ENCODE measurements around the gene TGFBR2. TPM values are rescaled to one million over a fixed set of nuclear protein-coding genes. Genes with fewer than 3 reads are reported as not detected.
A peak's percentile ranks its signal among the peaks of the same experiment; 100 is the strongest.
"Not testable (repeated sequence)": the region's sequence is repeated elsewhere in the genome, so short reads cannot be mapped to it uniquely, and the experiment has no call there.

The TGFBR2 gene
- total RNA-seq, 1 experiment from 2014 or later: 0.81 TPM

DNA sequence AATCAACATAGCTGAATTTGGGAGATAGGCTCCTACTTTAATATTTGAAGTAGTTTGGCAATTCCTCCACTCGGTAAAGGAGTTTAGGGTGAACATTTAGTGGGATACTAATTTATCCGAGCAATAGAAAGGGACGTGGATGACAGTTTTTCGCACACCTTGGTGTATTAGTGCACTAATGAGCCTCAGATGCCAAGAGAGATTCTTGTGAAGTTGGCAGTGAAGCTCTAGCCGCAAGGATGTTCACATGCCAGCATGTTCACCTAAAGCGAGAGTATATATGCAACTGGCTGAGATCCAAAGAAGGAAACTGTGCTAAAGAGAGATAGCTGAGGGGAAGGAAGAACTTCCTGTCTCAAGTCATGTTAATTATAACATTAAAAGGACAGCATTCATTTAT lies 58.5 kb downstream of the TGFBR2 start:
- in situ Hi-C loops (cut with HindIII; ENCODE audit: low sequenced_read_pairs): no loop called here
- no peak for DNase-seq (ENCODE audit: low spot score)

DNA sequence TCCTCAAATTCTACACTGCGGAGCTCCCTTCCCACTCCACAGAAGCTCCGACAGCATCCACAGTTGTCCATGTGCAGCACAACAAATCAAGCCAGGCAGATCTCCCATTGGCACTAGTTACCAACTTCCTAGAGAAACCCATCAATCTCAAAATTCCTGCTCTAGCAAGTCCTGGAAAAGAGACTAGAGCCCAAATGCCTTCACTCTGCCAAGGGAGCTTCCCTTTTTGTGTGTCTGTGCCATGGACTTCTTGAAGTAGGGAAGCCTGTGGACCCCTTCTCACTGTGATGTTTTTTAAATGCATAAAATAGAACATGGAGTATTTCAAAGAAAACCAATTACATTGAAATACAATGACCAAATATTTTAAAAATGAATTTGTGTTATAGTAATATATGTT lies 59.1 kb downstream of the TGFBR2 start:
- DNase-seq (ENCODE audit: low spot score): no peak
- in situ Hi-C loops (cut with HindIII; ENCODE audit: low sequenced_read_pairs): no loop called here

DNA sequence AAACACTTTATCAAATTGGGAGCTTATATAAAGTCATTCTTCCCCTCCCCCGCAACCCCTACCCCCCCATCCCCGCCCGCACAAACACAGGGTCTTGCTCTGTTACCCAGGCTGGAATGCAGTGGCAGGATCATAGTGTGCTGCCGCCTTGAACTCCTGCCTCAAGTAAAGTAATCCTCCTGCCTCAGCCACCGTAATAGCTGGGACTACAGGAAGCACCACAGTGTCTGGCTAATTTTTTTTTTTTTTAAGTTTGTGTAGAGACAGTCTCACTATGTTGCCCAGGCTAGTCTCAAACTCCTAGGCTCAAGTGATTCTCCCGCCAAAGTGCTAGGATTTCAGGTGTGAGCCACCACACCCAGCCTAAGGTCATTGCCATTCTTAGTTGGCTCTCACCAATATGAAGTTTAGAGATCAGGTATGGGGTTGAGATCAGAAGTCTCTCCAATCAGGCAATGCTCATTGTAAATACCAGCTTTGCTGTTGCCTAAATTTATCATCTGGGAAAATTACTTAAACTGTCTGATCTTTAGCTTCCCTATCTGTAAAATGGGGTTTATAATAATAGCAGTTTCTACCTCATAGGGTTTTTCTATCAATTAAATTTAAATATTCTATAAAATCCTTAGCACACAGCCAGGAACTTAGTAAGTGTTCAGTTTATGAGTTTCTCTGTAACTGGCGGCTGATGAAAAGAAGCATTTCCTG lies 60.3 kb downstream of the TGFBR2 start:
- DNase-seq (ENCODE audit: low spot score): no peak
- in situ Hi-C loops (cut with HindIII; ENCODE audit: low sequenced_read_pairs): no loop called here

DNA sequence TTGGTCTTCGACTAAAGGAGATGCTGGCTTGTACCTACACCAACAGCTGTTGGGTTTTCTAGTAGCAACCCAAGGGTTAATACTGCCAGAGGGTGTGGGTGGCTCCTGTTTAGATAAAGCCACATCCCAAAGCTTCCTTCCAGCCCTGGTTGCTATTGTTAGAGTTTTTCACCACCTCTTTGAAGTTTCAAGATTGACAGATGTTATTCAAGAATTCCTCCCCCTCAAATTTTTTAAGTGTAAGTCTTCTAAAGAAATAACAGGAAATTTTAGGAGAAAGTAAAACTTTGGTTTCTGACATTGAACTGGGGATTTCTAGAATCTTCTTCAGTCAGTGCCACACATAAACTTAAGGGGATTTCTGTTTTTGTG lies 60.9 kb downstream of the TGFBR2 start:
- DNase-seq (ENCODE audit: low spot score): no peak
- in situ Hi-C loops (cut with HindIII; ENCODE audit: low sequenced_read_pairs): no loop called here

DNA sequence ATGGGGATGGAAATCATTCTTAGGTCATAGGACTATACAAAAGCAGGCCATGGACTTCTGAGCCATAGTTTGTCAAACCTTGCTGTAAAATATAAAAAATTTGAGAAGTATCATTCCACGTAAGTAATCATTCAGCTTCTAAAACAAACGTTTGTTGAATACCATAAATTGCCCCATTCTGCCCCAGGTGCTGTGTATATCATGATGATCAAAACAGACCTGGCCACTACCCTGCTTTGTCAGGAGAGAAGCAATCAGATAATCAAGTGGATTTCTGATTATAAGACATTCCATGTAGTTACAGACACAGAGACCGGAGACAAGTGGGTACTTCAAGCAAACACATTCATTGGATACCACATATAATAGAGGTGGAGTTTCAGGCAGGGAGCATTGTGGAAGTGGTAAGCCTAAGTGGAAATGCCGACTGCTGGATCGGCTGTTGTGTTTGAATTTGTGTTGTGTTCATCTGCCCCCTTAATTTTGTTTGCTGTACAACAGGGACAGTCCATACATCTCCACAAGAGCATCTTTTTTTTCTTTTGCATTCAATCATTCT lies 61.7 kb downstream of the TGFBR2 start:
- in situ Hi-C loops (cut with HindIII; ENCODE audit: low sequenced_read_pairs): no loop called here
- DNase-seq (ENCODE audit: low spot score): no peak

DNA sequence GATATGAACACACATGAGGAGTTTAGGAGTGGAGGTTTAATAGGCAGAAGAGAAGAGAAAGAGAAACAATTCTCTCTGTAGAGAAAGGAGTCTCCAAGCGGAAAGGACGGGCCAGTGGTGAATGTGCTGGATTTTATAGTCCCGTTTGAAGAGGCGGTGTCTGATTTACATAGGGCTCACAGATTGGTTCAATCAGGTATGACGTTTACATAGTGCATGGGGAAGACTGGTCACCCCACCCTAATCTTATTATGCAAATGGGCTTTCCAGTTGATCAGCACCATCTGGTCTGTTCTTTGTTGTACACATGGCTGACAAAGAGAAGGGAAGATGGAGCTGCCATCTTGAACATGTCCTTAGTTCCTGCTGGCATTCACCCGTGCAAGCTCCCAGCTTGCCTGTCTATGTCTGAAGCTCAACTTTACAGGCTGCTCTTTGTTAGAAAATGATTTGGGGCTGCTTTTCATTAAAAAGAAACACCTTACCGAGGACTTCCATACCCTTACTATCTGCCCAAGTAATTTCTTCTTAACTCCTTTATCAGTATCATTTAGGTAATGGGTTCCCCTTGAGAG lies 63.0 kb downstream of the TGFBR2 start:
- DNase-seq (ENCODE audit: low spot score); in situ Hi-C loops (cut with HindIII; ENCODE audit: low sequenced_read_pairs): not testable (repeated sequence)

DNA sequence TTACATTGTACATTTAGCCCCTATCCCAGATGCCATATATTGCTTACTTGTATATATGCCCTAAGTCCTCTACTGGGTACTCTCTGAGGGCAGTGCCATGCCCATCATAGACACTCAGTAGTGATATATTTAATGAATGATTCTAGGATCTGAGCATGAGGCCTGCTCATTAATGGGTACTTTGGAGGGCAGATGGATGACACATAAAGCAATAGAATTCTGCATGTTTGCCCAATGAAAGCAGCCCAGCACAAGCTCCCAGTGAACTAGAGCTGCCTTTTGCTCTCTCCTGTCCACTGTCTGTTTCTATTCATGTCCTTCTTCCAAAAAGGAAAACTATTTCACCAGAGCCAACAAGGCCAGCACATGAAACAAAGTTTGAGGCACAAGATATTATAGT lies 63.9 kb downstream of the TGFBR2 start:
- in situ Hi-C loops (cut with HindIII; ENCODE audit: low sequenced_read_pairs): no loop called here
- no peak for DNase-seq (ENCODE audit: low spot score)

DNA sequence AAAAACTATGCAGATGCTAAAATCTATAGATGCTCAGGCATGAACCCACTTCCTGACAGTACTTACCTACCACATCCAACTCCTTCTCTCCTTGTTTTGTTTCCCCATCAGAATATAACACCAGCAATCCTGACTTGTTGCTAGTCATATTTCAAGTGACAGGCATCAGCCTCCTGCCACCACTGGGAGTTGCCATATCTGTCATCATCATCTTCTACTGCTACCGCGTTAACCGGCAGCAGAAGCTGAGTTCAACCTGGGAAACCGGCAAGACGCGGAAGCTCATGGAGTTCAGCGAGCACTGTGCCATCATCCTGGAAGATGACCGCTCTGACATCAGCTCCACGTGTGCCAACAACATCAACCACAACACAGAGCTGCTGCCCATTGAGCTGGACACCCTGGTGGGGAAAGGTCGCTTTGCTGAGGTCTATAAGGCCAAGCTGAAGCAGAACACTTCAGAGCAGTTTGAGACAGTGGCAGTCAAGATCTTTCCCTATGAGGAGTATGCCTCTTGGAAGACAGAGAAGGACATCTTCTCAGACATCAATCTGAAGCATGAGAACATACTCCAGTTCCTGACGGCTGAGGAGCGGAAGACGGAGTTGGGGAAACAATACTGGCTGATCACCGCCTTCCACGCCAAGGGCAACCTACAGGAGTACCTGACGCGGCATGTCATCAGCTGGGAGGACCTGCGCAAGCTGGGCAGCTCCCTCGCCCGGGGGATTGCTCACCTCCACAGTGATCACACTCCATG lies 65.3 kb downstream of the TGFBR2 start:
- in situ Hi-C loops (cut with HindIII; ENCODE audit: low sequenced_read_pairs): no loop called here
- DNase-seq (ENCODE audit: low spot score): no peak

DNA sequence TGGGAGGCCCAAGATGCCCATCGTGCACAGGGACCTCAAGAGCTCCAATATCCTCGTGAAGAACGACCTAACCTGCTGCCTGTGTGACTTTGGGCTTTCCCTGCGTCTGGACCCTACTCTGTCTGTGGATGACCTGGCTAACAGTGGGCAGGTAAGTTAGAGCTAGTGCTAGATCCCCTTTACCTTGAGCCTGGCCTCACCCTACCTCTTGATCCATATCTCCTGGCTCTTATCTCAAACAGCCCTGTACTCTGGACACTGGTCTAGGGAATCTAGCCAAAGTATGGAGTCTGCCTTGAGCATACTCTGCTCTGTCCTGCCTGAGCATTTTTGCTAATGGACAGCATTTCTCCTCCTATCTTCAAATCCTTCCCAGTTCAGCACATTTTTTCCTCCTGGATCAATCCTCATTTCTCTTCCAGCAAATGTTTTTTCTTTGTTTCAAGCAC lies 65.9 kb downstream of the TGFBR2 start:
- DNase-seq (ENCODE audit: low spot score): no peak
- in situ Hi-C loops (cut with HindIII; ENCODE audit: low sequenced_read_pairs): no loop called here

DNA sequence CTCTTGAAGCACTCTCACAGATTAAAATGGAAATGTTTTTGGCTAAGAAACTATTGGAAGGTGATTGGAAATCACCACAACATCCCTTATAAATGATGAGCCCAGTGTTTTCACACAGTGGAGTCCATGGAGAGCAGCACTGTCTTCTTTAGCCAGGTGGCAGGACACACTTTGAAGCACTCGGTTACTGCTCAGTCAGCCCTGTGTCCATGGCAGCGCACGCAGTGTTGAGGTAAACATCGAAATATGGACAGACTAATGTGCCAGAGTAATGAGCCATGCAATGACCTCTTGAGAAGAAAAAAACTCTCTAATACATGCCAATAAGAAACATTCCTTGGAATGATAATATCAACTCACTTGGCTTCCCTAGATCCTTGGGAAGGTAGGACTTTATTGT lies 66.6 kb downstream of the TGFBR2 start:
- DNase-seq (ENCODE audit: low spot score): no peak
- in situ Hi-C loops (cut with HindIII; ENCODE audit: low sequenced_read_pairs): no loop called here

DNA sequence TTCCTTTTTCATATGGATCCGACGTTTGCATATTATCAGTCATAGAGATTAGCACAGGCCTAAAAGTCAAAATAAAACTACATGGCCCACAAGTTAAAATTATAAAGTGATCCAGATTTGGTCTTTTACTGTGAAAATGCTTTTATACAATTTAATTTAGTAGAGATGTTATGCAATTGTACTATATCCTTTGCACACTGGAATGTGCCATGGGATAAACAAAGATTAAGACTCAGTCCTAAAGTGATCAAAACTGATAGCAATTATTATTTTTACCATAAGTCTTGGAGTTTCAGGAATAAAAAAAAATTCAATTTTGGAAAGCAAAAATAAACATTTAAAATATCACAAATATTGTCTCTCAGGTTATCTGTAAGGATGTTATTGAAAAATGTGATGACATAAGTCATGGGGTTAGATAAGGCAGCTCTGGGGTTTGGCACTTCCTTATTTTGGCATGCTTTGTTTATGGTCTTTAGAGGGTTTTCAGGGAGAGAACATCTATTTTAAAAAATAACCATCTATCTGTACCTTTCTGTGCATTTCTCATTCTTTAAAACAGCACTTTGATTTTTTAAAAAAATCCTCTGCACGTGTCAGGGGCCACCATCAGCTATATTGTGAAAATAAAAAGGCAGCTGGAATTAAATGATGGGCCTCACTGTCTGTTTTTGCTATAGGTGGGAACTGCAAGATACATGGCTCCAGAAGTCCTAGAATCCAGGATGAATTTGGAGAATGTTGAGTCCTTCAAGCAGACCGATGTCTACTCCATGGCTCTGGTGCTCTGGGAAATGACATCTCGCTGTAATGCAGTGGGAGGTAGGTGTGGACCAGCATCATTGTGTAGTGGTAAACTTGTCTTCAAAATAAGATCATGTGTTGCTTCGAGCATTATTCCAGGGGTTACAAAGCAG lies 67.3 kb downstream of the TGFBR2 start:
- no peak for DNase-seq (ENCODE audit: low spot score)
- in situ Hi-C loops (cut with HindIII; ENCODE audit: low sequenced_read_pairs): no loop called here

DNA sequence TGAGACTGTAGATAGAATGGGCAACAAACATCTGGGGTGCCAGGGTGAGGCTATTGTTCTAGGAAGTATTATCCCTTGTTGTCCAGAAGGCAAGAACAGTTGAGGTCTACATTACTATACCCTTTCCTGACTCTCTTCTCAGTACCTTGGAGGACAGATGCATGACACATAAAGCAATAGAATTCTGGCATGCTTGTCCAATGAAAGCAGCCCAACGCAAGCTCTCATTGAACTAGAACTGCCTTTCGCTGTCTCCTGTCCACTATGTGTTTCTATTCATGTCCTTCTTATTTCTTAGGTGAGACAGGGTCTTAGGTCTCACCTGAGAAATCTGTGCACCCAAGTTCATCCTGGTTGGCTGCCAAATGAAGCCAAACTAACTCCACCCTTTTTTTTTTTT lies 68.6 kb downstream of the TGFBR2 start:
- no peak for DNase-seq (ENCODE audit: low spot score)
- in situ Hi-C loops (cut with HindIII; ENCODE audit: low sequenced_read_pairs): no loop called here

DNA sequence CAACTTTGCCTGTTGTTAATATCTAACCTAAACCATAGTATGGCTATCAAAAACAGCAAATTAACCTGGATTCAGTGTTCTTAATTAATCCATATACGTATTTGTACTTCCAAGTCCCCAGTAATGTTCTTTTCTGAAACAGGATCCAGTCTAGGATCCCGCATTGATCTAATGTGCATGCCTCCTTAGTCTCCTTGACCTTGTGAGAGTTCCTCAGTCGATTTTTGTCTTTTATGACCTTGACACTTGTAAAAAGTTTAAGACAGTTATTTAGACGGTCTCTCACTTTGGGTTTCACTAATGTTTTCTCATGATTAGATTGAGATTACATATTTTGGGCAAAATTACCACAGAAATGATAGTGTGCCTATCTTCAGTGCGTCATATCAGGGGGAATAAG lies 69.4 kb downstream of the TGFBR2 start:
- no peak for DNase-seq (ENCODE audit: low spot score)
- in situ Hi-C loops (cut with HindIII; ENCODE audit: low sequenced_read_pairs): no loop called here

DNA sequence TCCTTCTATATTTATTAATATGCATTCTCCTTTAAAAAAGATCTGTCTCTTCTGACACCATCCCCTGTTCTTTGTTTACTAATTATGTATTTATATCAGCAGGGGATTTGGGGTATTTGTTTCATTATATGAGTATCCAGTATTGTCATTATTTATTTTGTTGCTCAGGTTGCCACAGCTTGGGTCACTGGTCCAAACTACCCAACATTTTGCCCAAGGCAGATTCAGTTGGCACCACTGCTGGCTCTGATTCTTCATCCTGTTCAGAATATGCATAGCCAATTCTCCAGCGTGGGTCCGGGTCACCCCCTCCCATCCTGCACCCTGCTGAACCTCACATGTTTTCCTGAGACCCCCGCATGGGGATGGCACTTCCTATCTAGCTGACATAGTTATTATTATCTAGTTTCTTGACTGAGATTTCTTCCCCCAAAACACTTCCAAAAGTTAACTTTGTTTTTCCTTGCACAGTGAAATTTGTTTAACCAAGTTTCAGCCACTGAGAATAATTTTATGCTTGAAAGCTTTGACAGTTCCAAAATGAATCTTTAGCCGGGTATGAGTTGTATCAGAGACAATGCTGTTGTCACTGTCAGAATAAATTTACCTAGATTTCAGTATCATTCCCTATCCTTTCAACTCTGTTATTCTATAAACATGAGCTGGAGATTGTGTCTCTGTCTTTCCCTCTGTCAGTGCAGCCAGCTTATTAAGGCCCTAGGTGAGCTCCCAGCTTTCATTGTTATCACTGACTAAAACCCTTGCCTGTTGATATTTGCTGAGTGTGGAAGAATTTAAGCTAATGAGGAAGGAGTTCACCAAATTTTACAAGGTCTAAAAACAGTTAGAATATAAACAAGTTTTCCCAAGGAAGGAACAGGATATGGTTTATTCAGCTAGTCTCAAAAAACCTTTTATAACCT lies 70.3 kb downstream of the TGFBR2 start:
- no peak for DNase-seq (ENCODE audit: low spot score)
- in situ Hi-C loops (cut with HindIII; ENCODE audit: low sequenced_read_pairs): no loop called here

DNA sequence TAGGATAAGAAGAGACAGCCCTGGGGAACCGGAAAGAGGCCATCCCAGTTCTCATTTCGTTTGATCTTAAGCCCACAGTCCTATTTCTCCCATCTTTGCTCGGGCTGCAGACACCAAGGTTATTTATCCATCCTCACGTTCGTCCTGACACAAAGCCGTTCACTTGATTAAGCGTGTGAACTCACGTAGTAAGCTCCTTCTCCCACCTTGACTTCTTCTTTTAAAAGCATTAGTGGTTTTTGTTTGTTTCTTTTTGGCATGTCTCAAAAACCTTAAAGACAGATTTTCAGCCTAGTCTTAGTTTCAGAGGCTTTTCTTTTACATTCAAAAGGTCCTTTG lies 70.9 kb downstream of the TGFBR2 start:
- DNase-seq (ENCODE audit: low spot score): no peak
- in situ Hi-C loops (cut with HindIII; ENCODE audit: low sequenced_read_pairs): no loop called here

DNA sequence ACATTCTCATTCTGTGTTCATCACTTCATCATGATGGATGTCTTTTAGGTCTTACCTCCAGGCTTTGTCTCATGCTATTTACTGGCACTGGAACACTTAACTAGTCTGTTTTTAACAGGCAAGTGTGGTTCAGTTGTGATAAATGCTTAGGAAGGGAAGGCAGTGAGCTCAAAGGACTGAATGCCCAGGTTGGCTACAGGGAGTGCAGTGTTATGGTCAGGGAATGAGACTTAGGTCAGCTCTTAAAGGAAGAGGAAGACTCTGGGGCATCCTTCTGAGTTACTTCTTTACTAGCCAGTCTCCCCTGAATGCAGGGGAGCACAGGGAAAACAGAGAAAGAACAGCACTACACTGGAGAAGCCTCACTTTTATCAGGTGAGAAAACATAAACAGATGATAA lies 72.6 kb downstream of the TGFBR2 start:
- in situ Hi-C loops (cut with HindIII; ENCODE audit: low sequenced_read_pairs): no loop called here
- DNase-seq (ENCODE audit: low spot score): no peak

DNA sequence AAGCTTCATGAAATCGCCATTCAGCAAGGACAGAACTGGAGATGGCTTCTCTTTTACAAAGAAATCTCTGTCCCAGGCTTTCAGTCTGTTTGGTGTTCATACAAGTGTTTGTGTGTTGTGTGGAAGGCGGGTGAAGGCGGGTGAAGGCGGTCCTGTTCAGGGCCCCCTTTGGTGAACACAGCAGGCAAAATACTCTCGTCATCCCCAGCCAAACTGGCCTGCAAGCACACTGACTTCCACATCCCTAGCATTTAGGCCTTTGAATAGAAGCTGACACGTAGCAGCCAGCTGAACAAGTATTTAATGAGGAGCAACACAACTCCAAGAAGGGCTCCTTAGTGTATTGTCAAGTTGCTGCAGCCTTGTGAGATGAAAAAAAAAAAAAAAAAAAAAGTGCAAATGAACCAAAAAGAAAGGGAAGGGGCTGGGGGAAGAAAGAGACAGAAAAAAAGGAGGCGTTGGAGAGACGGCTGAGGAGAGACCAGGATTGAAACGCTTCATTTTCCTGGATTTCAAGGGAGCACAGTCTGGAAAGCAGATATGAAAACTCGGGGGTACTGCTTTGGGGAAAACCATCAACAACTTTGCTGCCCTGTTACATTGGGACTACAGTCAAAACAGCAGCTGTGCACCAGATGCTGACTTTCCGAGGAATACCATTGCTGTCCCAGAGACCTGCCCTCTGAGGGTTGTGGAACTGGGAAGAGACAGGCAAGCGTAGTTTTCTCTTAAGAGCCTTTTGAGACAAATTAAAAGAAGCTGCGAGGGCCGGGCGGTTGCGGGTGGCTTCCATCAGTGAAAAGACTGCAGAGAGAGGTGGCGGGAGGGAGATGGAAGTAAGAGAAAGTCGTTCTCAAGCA lies 74.6 kb downstream of the TGFBR2 start:
- DNase-seq (ENCODE audit: low spot score): peak; percentile 19

More for the DNA sequence above, 74.6 kb downstream of the TGFBR2 start:
- in situ Hi-C loops (cut with HindIII; ENCODE audit: low sequenced_read_pairs): no loop called here
